KMS-11 (cell line): ENCODE results near the gene PCDH15.

Experiments used
- H2AFZ ChIP-seq: fragments of 200-600 bp; sonication (generic); 2 replicates; pipeline ENCODE4 v1.6.1; 2016; ENCODE audit warnings: antibody characterized with exemption, mixed run types, low read depth
- H3K27ac ChIP-seq: fragments of 200-600 bp; sonication (generic); 2 replicates; pipeline ENCODE4 v1.6.1; 2016; ENCODE audit warnings: mild to moderate bottlenecking, mixed run types
- H3K27me3 ChIP-seq: fragments of 200-600 bp; sonication (generic); 2 replicates; pipeline ENCODE4 v1.6.1; 2017; ENCODE audit warnings: mild to moderate bottlenecking, low read depth, mixed run types, moderate library complexity; ENCODE audit not compliant: insufficient read depth
- H3K36me3 ChIP-seq: fragments of 200-600 bp; sonication (generic); 2 replicates; pipeline ENCODE4 v1.6.1; 2017; ENCODE audit warnings: mild to moderate bottlenecking, mixed run types; ENCODE audit not compliant: insufficient read depth
- H3K4me1 ChIP-seq: fragments of 200-600 bp; sonication (generic); 2 replicates; pipeline ENCODE4 v1.6.1; 2016; ENCODE audit warnings: mild to moderate bottlenecking, low read depth, mixed run types; ENCODE audit not compliant: poor library complexity, severe bottlenecking
- H3K4me2 ChIP-seq: fragments of 200-600 bp; sonication (generic); 2 replicates; pipeline ENCODE4 v1.7.0; 2016; ENCODE audit warnings: mild to moderate bottlenecking, mixed run types
- H3K4me3 ChIP-seq: fragments of 200-600 bp; sonication (generic); IDR thresholded peaks from 2 replicates; pipeline ENCODE4 v1.6.1; 2017; ENCODE audit warnings: low read depth, low read length, mixed read lengths; ENCODE audit not compliant: insufficient read depth
- H3K79me2 ChIP-seq: fragments of 200-600 bp; sonication (generic); 2 replicates; pipeline ENCODE4 v1.6.1; 2016; ENCODE audit warnings: low read depth, mixed run types; ENCODE audit not compliant: insufficient read depth
- H3K9ac ChIP-seq: fragments of 200-600 bp; sonication (generic); 2 replicates; pipeline ENCODE4 v1.6.1; 2016; ENCODE audit warnings: mild to moderate bottlenecking, mixed run types
- H4K20me1 ChIP-seq: fragments of 200-600 bp; sonication (generic); 2 replicates; pipeline ENCODE4 v1.6.1; 2016; ENCODE audit warnings: mild to moderate bottlenecking, mixed run types; ENCODE audit not compliant: insufficient read depth
- TF ChIP-seq, protein P1 (sequence below): fragments of 200-600 bp; sonication (generic); conservative IDR thresholded peaks from 2 replicates; pipeline ENCODE4 v1.6.1; 2017; ENCODE audit warnings: low read depth, mild to moderate bottlenecking, antibody characterized with exemption, low read length, moderate library complexity, mixed read lengths

PCDH15 gene

DNA sequence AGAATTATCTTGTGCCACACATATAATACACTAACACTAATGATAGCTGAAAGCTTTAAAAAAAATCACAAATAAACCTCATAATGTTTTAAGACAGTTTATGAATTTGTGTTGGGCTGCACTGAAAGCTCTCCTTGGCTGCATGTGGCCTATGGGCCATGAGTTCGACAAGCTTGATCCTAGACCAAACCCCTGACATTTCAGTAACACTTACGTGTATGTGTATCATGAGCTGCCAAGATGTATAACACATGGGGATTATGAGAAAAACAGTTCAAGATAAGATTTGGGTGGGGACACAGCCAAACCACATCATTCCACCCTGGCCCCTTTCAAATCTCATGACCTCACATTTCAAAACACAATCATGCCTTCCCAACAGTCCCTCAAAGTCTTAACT is 823.8 kb downstream of the PCDH15 start:
- Histone ChIP-seq H3K27ac (no peak overlapping the region), H3K9ac (no peak overlapping the region), H4K20me1 (no peaks in the 10 kb centered on the region), H3K4me1 (no peaks in the 10 kb centered on the region), H3K36me3 (no peaks in the 10 kb centered on the region), H3K27me3 (no peaks in the 10 kb centered on the region), H2AFZ (no peak overlapping the region), H3K4me3 (no peak overlapping the region), H3K4me2 (no peak overlapping the region), H3K79me2 (no peaks in the 10 kb centered on the region)
- TF ChIP-seq, protein P1, sequence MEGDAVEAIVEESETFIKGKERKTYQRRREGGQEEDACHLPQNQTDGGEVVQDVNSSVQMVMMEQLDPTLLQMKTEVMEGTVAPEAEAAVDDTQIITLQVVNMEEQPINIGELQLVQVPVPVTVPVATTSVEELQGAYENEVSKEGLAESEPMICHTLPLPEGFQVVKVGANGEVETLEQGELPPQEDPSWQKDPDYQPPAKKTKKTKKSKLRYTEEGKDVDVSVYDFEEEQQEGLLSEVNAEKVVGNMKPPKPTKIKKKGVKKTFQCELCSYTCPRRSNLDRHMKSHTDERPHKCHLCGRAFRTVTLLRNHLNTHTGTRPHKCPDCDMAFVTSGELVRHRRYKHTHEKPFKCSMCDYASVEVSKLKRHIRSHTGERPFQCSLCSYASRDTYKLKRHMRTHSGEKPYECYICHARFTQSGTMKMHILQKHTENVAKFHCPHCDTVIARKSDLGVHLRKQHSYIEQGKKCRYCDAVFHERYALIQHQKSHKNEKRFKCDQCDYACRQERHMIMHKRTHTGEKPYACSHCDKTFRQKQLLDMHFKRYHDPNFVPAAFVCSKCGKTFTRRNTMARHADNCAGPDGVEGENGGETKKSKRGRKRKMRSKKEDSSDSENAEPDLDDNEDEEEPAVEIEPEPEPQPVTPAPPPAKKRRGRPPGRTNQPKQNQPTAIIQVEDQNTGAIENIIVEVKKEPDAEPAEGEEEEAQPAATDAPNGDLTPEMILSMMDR = no peak

DNA sequence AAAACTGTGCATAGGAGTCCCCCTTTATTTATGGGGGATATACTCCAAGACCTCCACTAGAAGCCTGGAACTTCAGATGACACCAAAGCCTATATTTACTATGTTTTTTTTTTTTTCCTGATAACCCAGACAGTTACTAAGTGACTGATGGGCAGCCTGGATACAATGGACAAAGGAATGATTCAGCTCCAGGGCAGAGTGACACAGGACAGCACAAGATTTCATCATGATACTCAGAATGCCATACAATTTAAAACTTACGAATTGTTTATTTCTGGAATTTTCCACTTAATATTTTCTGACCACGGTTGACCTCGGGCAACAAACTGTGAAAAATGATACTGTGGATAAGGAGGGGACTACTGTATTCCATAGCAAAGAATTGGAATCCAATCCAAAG is 843.6 kb downstream of the PCDH15 start:
- Histone ChIP-seq H3K36me3 (no peaks in the 10 kb centered on the region), H3K4me3 (no peak overlapping the region), H3K4me2 (no peak overlapping the region), H3K9ac (no peak overlapping the region), H2AFZ (no peak overlapping the region), H3K4me1 (no peaks in the 10 kb centered on the region), H4K20me1 (no peaks in the 10 kb centered on the region), H3K27me3 (no peaks in the 10 kb centered on the region), H3K27ac (no peak overlapping the region), H3K79me2 (no peaks in the 10 kb centered on the region)
- TF ChIP-seq, protein P1 = no peak

DNA sequence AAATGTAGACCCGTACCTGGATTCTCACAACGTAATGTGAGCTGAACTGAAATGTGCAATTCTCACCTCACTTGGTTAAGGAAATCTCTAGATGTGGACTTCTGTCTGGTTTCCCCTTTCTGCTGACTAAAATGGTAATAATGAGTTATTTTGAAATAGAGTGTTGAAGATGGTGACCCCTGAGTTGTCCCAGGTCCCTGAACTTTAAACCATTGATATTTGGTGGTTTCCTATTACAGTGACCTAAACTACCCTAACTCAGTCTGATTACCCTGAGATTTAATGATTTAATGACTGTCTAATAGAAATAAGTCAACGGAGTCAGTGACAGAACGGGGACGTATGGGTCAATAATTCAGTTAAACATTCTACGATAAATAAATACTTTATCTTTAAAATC is 845.9 kb downstream of the PCDH15 start:
- Histone ChIP-seq H3K27me3 (no peaks in the 10 kb centered on the region), H4K20me1 (no peaks in the 10 kb centered on the region), H3K4me3 (no peak overlapping the region), H3K27ac (no peak overlapping the region), H3K9ac (no peak overlapping the region), H3K4me1 (no peaks in the 10 kb centered on the region), H3K36me3 (no peaks in the 10 kb centered on the region), H3K4me2 (no peak overlapping the region), H2AFZ (no peak overlapping the region), H3K79me2 (no peaks in the 10 kb centered on the region)
- TF ChIP-seq, protein P1 = no peak

DNA sequence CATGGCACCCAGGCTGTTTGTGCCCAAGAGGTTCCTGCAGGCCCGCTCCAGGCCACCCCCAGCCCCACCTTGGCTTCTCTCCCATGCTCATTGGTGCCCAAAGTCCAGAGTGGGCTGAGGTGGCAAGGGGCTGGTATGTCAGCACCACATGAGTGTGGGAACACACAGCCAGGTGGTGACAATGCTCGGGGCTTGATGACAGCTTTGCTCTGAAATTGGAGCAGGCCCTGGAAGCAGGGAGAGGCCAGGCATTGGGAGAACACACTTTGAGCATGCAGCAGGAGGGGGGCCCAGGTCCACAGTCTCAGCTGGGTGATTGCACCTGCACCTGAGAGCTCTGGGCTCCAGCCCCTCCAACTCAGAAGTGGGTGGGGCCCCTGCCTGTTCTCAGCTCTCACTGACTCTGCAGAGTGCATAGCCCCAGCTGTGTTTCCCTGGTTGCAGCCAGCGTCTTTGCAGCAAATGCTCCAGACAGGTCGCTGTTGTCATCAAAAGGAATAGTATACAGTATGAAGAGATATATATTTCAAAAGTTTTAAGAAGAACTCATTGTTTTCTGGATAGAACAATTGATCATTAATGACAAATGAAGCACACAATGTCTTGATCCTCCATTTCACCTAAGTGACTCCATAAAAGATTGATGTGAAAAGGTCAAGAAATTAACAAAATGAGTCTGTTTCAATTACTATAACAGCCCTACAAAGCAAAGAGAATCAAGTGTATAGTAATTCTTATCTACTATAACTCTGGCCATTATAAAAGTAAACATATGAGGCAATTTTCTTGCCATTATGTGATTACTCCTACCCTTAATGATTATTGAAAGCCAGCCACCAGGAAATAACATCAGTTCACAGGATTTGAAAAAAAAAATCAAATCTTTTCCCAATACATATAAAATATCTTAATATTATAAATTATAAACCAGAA is 848.1 kb downstream of the PCDH15 start:
- Histone ChIP-seq H2AFZ (no peak overlapping the region), H3K4me2 (no peak overlapping the region), H3K27ac (no peak overlapping the region), H3K4me1 (no peaks in the 10 kb centered on the region), H4K20me1 (no peaks in the 10 kb centered on the region), H3K9ac (no peak overlapping the region), H3K36me3 (no peaks in the 10 kb centered on the region), H3K79me2 (no peaks in the 10 kb centered on the region), H3K27me3 (no peaks in the 10 kb centered on the region), H3K4me3 (no peak overlapping the region)
- TF ChIP-seq, protein P1 = no peak
